ENCODE results near the gene OR51F2.
"Not testable (repeated sequence)": the region's sequence is repeated elsewhere in the genome, so short reads cannot be mapped to it uniquely, and the experiment has no call there.

Gene OR51F2

DNA sequence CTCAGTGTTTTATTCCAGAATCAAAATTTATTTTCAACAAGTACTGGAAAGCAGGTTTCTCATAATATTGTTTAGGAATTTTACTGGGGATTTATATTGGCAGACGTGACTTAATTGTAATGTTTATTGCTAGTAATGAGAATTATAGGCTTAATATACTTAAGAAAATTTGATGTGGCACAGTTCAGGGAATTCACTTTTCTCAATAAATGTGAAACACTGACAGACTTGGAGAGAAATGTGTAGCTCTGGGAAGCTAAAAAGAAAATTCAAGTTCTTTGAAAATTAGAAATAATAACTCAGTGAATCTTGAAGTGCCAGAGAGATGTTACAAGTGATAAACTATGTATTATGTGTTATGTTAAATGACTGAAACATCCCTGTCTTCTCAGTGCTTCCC is at the start of gene OR51F2:
TSS of gene OR51F2 (plus strand) at position 301 of the 400 bp plus-strand sequence. CDS start 101 bp downstream, outside the sequence.
- DNase-seq: no peak

GRCh38 chr11:4782454-4782853 is 38.7 kb upstream of the OR51F2 start:
- DNase-seq: no peak

- no peak for DNase-seq
Measured at GRCh38 chr11:4797206-4797605, 23.9 kb upstream of the OR51F2 start.

DNA sequence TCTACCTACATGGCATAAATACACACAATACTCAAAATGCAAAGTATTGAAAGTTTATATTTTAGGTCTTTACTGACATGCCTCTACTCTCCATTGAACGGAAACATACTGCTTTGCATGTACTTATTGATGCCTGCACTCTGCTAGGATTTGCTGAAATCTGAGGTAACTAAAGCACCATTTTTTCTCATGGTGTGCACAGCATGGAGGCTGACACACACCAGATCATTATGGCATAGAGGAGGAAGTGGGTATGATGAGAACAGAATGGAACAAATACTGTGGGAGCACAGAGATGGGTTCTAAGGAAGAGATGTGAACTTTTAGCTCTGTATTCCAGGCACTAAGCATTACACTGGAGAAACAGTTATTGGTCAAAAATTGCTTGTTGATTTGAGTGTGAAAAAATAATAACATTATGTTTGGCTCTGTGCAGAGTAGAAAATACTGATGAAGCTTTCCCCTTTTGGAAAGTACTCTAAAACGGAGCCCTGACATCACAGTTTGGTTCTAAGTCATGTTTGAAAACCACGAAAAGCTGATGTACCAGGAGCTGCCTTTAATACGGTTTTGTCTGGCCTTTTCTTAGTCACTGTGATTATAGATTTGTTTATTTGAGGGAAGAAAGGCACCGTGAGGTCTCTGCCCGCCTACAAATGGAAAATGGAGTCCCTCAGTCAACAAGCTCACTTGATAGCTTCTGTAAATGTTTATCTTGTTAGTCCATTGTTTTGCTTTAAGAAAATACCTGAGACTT is 22.5 kb upstream of the OR51F2 start:
- no peak for DNase-seq

- DNase-seq: not testable (repeated sequence)
Measured at GRCh38 chr11:4801316-4801715, 19.8 kb upstream of the OR51F2 start.

DNA sequence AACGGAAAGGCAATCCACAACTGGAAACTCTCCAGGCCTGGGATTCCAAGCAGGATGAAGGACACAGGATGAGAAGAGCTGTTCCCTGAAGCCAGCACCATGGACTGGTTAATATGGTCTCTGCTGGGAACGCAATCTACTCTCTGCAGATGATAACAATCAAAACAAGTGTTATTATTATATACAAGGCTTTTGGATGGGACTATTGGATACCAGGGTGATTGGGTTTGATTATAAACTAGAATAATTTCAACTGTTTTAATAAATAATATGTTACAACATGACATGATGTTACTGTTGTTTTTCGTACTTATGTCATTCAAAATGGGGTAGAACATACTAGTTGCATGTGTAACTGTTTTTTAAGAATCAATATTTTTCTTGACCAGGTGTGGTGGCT is 16.8 kb upstream of the OR51F2 start, which contains the start of gene OR52R1:
TSS of gene OR52R1 (minus strand) at position 101 of the 400 bp plus-strand sequence. CDS start at position 101, 0 bp downstream.
- DNase-seq: no peak

- no peak for DNase-seq
Measured at GRCh38 chr11:4808476-4808875, 12.6 kb upstream of the OR51F2 start.

GRCh38 chr11:4809246-4809645 is 11.9 kb upstream of the OR51F2 start:
- DNase-seq: no peak

DNA sequence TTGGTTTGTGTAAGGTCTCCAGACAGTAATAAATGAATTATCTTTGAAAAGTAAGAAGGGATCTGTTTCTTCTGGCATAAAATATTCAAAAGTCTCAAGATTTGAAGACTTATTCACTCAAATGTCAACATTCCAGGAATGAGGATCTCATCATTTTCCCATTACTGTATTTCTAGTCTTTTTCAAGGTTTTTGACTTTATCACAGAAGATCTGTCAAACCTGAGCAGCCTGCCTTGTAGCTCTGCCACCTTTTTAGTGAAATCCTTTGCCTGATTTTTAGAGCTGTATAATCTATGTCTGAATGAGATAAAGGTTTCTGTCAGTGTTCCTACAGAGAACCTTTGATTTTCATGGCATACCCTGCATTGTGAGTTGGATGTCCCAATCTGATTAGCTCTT is 4.0 kb downstream of the OR51F2 start:
- no peak for DNase-seq

- DNase-seq: no peak
Measured at GRCh38 chr11:4826425-4826824, 5.3 kb downstream of the OR51F2 start.

- DNase-seq: no peak
Measured at GRCh38 chr11:4830346-4830745, 9.2 kb downstream of the OR51F2 start.

DNA sequence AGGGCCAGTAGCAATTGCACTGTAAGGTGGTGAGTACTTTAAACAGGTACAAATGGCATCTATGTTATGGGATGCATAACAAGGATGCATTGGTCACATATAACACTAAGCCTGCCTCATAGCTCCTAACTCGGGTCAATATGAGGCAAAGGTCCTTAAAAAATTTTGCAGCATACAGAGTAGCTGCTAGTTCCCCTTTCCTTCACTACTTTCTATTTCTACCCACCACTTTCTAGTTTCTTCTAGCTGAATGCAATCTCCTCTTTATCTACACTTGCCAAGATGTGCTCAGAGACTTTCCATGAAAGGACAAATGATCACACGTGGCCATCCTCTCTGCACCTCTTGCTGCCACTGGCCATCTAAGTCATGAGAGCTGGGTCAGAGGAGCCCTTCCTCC is 9.8 kb downstream of the OR51F2 start:
- DNase-seq: no peak

DNA sequence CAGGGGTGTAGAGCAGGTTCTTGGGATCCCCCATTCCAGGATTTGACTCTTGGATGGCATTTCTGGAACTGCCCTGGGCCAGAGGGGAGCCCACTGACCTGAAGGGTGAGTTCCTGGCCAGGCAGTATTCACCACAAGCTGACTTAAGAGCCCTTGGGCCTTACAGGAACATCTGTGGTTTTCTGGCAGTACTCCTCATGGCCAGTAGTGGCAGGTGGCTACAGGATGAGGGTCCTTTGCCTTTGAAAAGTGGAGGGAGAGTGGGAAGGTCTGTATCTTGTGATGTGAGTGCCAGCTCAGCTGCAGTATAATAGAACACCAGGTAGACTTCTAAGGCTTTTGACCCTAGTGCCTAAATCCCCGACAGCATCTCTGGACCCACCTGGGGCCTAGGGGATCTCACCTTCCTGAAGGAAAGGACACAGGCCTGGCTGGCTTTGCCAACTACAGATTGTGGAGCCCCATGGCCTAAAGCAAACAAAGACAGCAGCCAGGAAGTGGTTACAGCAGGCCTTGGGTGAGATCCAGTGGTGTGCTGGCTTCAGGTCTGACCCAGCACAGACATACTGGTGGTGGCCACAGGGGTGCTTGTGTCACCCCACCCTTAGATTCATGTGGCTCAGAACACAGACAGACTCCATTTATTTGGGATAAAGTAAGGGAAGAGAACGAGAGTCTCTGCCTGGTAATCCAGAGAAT is 18.9 kb downstream of the OR51F2 start:
- DNase-seq: no peak

DNA sequence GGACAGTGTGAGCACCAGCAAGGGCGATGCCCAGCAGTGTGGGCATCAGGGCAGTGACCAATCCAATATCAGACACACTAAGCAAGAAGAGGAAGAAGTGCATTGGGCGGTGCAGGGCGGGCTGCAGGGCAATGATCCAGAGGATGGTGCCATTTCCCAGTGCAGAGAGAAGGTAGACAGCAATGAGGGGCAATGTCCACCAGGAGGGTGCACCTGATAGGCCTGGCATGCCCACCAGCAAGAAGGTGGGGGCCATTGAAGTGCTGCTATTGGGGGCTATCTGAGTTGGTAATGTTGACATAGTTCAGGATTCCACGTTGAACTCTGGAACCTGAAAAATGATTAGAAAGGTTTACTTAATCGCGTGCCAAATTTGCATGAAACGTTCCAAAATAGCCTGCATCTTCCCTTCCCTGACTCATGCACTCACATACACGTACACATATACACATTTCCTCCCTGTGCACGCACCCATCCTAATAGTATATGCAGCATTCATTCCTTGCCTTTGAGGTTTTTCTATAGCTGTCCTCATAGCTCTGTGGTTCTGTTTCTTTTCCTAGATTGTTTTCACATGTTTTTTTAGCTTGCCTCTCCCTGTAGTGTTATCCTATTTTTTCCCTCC is 27.9 kb downstream of the OR51F2 start, which contains the start of gene OR51S1:
TSS of gene OR51S1 (minus strand) at position 301 of the 625 bp plus-strand sequence. CDS start at position 301, 0 bp downstream.
- DNase-seq: no peak

DNA sequence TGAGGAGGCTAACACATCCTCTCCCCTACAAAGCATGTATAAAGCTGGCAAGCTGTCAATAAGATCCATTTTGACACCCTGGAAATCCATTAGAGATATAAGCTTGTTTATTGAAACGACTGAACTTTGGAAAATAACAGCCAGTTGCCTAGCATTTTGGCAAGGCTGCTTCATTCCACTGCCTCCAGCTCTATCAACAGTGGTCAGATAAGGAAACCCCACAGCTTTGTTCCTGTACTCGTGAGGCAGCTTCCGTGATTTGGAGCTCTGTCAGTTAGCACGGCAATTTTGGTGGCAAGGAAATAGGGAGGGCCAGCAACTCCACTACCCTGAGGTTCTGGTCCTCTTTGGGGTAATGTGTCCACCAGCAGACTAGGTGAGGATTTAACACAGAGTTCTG is 29.9 kb downstream of the OR51F2 start:
- DNase-seq: no peak

DNA sequence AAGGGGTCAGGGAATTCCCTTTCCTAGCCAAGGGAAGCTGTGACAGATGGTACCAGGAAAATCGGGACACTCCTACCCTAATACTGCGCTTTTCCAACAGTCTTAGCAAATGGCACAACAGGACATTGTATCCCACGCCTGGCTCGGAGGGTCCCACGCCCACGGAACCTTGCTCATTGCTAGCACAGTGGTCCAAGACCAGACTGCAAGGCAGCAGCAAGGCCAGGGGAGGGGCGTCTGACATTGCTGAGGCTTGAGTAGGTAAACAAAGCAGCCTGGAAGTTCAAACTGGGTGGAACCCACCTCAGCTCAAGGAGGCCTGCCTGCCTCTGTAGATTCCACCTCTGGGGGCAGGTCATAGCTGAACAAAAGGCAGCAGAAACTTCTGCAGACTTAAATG is 33.2 kb downstream of the OR51F2 start:
- not testable (repeated sequence) for DNase-seq

DNA sequence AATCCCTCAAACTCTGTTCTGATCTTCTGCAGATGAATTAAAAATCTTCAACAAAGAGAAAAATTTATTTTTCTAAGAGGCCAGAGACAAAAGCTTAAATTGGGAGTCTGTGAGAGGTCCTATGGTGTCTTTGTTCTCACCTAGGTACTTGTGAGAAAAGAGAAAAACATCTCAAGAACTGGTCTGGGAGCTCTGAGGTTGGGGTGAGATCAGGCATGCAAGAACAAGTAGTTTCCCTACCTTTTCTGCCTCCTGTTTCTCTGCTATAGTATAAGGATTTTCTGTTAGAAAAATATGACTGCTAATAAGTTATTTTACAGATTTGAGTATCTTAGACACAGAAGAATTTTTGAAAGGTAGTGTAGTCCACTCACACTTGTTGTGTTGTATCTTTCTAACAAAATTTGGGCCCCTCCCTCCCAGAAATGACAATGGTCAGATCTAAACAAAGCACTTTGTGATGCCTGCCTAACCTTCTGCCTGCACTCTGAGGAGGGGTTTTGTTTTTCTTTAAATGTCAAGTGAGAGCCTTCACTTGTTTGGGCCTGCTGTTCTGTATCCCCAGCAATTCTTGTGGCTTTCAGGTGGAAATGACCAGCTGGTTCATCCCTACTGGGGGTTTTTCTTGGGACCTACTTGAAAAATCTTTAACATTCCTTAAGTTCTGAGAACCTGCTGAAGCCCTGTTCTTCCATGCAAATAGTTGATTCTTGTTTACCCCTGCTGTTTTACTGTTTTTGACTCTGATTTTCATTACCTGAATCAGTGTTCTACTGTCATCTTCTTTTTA is 41.5 kb downstream of the OR51F2 start:
- no peak for DNase-seq

- DNase-seq: no peak
Measured at GRCh38 chr11:4863876-4864275, 42.8 kb downstream of the OR51F2 start.

DNA sequence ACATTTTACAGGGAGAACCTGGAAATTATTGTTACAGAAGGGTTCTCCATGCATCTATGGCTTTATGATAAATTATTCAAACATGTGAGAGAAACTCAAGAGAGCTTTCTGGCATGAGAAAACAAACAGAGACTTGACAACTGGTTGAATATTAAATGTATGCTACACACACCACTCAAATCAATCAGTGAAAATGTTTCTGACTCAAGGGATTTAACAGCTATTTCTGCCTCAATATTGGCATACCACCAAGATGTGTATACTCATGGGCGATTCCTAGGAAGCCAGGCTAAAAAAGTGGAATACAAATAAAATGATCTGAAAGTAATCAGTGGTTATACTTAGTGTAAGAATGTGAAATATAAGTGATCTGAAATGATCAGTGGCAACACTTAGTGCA is 44.7 kb downstream of the OR51F2 start:
- DNase-seq: no peak
